Measurements from ENCODE around the gene DNASE1.

The DNASE1 gene

DNA sequence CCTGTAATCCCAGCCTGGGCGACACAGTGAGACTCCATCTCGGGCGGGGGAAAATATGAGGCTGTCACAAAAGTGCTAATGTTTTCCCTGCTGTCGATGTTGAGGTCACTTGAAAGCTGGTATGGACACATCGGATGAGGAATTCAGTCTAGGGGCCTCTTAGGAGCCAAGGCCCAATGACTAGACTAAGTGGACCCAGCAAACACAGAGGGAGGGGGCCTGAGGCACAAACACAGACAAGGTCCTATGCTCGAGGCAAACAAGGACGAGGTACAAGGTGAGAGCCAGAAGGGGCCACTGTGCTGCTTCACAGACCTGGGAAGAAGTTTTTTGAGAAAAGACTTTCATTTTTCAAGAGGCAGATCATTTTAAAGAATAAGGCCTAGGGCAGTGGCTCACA, 47.6 kb downstream of the DNASE1 start:
- no peak for DNase-seq

- no peak for DNase-seq
Observed at GRCh38 chr16:3706253-3707012, 51.9 kb downstream of the DNASE1 start.
